Measurements from ENCODE around the gene ZNF778. TPM values are rescaled to one million over a fixed set of nuclear protein-coding genes. Genes with fewer than 3 reads are reported as not detected.

The ZNF778 gene
- total RNA-seq, 1 donor from 2014 or later, result 21.5 TPM

DNA sequence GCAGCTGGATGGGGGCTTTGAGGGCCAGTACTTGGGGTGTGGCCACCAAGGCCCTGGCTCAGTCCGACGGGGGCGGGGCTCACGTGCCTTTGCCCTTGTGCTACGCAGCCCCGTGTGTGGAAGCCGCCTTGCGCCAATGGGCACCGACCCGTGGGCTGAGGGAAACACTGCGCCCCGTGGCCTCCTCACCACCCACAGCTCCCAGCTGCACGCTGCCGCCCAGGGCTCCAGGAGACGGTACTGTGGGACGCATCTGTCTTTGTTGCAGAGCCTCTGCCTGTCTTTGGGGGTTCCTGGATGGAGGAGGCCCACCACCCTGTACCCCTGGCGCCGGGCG is 38.4 kb upstream of the ZNF778 start:
- H3K4me3 ChIP-seq, result no peak overlapping the region
- no peaks in the 10 kb centered on the region for H3F3A ChIP-seq (ENCODE audit: low read depth)
- peaks cover under 1% of the 10 kb centered on the region for H3K4me1 ChIP-seq
- Mint-ChIP-seq H3K27me3 (ENCODE audit: insufficient read depth, low read depth) (peaks cover 3% of the 10 kb centered on the region), H3K27ac (no peak overlapping the region), H3K4me1 (no peaks in the 10 kb centered on the region), H3K36me3 (no peaks in the 10 kb centered on the region), H3K9me3 (no peaks in the 10 kb centered on the region), H3K4me3 (no peak overlapping the region)
- H2AFZ ChIP-seq (replicated peaks), result no peak overlapping the region
- DNase-seq (ENCODE audit: low spot score), result no peak
- no peaks in the 10 kb centered on the region for H3K36me3 ChIP-seq
- TF ChIP-seq EZH2phosphoT487 (IDR thresholded peaks at IDR 0.05) (no peak), EZH2 (IDR thresholded peaks at IDR 0.05) (no peak)
- TF ChIP-seq, protein P1, sequence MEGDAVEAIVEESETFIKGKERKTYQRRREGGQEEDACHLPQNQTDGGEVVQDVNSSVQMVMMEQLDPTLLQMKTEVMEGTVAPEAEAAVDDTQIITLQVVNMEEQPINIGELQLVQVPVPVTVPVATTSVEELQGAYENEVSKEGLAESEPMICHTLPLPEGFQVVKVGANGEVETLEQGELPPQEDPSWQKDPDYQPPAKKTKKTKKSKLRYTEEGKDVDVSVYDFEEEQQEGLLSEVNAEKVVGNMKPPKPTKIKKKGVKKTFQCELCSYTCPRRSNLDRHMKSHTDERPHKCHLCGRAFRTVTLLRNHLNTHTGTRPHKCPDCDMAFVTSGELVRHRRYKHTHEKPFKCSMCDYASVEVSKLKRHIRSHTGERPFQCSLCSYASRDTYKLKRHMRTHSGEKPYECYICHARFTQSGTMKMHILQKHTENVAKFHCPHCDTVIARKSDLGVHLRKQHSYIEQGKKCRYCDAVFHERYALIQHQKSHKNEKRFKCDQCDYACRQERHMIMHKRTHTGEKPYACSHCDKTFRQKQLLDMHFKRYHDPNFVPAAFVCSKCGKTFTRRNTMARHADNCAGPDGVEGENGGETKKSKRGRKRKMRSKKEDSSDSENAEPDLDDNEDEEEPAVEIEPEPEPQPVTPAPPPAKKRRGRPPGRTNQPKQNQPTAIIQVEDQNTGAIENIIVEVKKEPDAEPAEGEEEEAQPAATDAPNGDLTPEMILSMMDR (IDR thresholded peaks at IDR 0.05), result no peak
- no peaks in the 10 kb centered on the region for H3K9me3 ChIP-seq (ENCODE audit: low read depth)
- H4K20me1 ChIP-seq (ENCODE audit: low read depth), result no peaks in the 10 kb centered on the region
- H3K9ac ChIP-seq, result no peak overlapping the region
- no peak overlapping the region for H3K27ac ChIP-seq
- no peaks in the 10 kb centered on the region for H3K79me2 ChIP-seq (ENCODE audit: low read depth)
- no peak overlapping the region for H3K4me2 ChIP-seq
- H3K27me3 ChIP-seq, result no peaks in the 10 kb centered on the region

DNA sequence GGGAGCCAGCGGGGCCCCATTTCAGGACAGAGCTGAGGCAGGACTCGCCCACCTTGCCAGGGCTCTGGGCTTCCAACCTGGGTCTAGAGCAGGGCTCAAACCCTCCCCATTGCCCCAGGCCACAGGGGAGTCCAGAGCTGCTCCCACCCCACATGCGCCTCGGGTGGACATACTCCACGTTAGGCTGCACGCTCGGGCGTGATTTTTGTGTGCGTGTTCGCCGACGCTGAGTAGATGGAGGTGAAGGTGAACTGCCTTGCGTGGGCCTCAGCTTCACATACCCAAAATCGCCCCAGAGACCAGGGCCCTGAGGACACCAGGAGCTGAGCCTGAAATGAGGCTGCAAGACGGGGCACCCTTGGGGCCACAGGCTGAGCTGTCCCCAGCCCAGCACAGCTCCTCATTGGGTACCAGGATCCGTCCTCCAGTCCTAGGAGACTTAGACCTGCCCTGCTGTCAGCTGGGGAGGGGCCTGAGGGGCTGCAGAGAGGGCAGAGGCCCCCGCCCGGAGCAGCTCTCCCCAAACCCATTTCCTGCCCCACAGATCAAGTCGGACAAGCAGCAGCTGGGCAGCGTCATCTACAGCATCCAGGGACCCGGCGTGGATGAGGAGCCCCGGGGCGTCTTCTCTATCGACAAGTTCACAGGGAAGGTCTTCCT is 37.7 kb upstream of the ZNF778 start:
- H3K4me1 ChIP-seq, result no peaks in the 10 kb centered on the region
- Mint-ChIP-seq H3K4me1 (no peaks in the 10 kb centered on the region), H3K36me3 (no peaks in the 10 kb centered on the region), H3K27me3 (ENCODE audit: insufficient read depth, low read depth) (peaks cover 4% of the 10 kb centered on the region), H3K4me3 (no peak overlapping the region), H3K27ac (no peak overlapping the region), H3K9me3 (no peaks in the 10 kb centered on the region)
- no peaks in the 10 kb centered on the region for H3K36me3 ChIP-seq
- H3F3A ChIP-seq (ENCODE audit: low read depth), result no peaks in the 10 kb centered on the region
- no peaks in the 10 kb centered on the region for H3K27me3 ChIP-seq
- H3K27ac ChIP-seq, result no peak overlapping the region
- no peaks in the 10 kb centered on the region for H3K9me3 ChIP-seq (ENCODE audit: low read depth)
- H2AFZ ChIP-seq (replicated peaks), result no peak overlapping the region
- TF ChIP-seq EZH2phosphoT487 (IDR thresholded peaks at IDR 0.05), result no peak
- no peak for TF ChIP-seq EZH2 (IDR thresholded peaks at IDR 0.05)
- TF ChIP-seq, protein P1 (IDR thresholded peaks at IDR 0.05), result no peak
- no peak overlapping the region for H3K4me3 ChIP-seq
- no peak overlapping the region for H3K9ac ChIP-seq
- no peaks in the 10 kb centered on the region for H3K79me2 ChIP-seq (ENCODE audit: low read depth)
- no peak for DNase-seq (ENCODE audit: low spot score)
- no peak overlapping the region for H3K4me2 ChIP-seq
- no peaks in the 10 kb centered on the region for H4K20me1 ChIP-seq (ENCODE audit: low read depth)

DNA sequence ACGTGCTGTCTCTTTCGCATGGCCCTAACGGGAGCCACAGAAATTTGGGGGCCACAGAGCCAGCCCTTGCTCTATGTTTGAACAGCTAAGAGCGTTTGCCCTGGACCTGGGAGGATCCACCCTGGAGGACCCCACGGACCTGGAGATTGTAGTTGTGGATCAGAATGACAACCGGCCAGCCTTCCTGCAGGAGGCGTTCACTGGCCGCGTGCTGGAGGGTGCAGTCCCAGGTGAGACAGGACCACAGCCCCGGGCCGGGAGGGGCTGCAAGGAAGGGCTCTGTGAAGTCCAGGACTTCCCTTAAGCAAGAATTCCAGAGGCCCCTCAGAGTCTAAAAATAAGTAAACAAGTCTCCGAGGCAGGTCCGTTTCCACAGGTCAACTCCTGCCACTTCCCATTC is 34.0 kb upstream of the ZNF778 start:
- TF ChIP-seq EZH2 (IDR thresholded peaks at IDR 0.05) (no peak), EZH2phosphoT487 (IDR thresholded peaks at IDR 0.05) (no peak)
- TF ChIP-seq, protein P1 (IDR thresholded peaks at IDR 0.05), result no peak
- Mint-ChIP-seq H3K4me1 (no peaks in the 10 kb centered on the region), H3K36me3 (no peaks in the 10 kb centered on the region), H3K9me3 (no peaks in the 10 kb centered on the region), H3K4me3 (no peak overlapping the region), H3K27me3 (ENCODE audit: insufficient read depth, low read depth) (peaks cover 8% of the 10 kb centered on the region), H3K27ac (no peak overlapping the region)
- Histone ChIP-seq H3K79me2 (ENCODE audit: low read depth) (no peaks in the 10 kb centered on the region), H4K20me1 (ENCODE audit: low read depth) (no peaks in the 10 kb centered on the region), H3K4me1 (no peaks in the 10 kb centered on the region), H3K9ac (no peak overlapping the region), H3K9me3 (ENCODE audit: low read depth) (no peaks in the 10 kb centered on the region), H3K27me3 (peaks cover 4% of the 10 kb centered on the region), H3K4me3 (no peak overlapping the region), H2AFZ (replicated peaks) (no peak overlapping the region), H3K4me2 (no peak overlapping the region), H3K36me3 (no peaks in the 10 kb centered on the region), H3K27ac (no peak overlapping the region), H3F3A (ENCODE audit: low read depth) (peaks cover 22% of the 10 kb centered on the region)
- no peak for DNase-seq (ENCODE audit: low spot score)

Data from neural progenitor cell (in vitro differentiated cells).